H54 (cell line): Measurements from ENCODE around the gene RUFY3.
"Not testable (repeated sequence)": the region's sequence is repeated elsewhere in the genome, so short reads cannot be mapped to it uniquely, and the experiment has no call there.

Experiments
- DNase-seq: peaks from one replicate; pipeline ENCODE4 v3.0.0; 2011; ENCODE audit warnings: low spot score, mixed read lengths; ENCODE audit not compliant: insufficient read length
- FAIRE-seq: peaks from 3 replicates; lab custom pipeline; 2011; peaks lifted over from hg19 to GRCh38; lab: Jason Lieb, UNC
- POLR2A ChIP-seq: IDR thresholded peaks from 2 replicates; pipeline ENCODE4 v1.6.1; 2011; ENCODE audit warnings: low read depth, mild to moderate bottlenecking, low read length

Gene RUFY3, protein sequence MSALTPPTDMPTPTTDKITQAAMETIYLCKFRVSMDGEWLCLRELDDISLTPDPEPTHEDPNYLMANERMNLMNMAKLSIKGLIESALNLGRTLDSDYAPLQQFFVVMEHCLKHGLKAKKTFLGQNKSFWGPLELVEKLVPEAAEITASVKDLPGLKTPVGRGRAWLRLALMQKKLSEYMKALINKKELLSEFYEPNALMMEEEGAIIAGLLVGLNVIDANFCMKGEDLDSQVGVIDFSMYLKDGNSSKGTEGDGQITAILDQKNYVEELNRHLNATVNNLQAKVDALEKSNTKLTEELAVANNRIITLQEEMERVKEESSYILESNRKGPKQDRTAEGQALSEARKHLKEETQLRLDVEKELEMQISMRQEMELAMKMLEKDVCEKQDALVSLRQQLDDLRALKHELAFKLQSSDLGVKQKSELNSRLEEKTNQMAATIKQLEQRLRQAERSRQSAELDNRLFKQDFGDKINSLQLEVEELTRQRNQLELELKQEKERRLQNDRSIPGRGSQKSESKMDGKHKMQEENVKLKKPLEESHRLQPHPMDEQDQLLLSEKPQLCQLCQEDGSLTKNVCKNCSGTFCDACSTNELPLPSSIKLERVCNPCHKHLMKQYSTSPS

DNA sequence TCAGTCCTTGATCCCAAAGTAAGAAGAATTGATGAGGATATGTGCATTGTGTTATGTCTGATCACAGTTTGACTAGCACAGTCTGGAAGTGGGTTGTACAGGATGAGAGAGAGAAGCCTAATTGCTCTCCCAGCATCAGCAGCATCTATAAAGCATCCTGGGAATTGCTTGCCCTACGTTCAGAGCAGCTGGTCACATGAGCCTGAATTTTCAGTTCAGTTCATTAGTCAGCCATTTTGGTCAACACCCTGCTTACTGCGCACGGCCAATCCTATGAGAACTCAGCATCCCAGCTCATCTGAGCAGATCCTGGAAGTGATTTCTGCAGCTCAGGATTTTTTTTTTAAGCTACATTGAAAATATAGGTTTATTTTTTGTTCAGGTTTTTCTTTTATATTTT, at the start of gene RUFY3:
Gene RUFY3, plus strand, starts transcription at position 218 of the 400 bp plus-strand sequence. CDS start 610 bp downstream, outside the sequence.
- peak; percentile 42 for DNase-seq
- FAIRE-seq, result peak; percentile 95
- TF ChIP-seq POLR2A, result peak; percentile 40; the same call in 1 of the 2 replicates

- no peak for TF ChIP-seq POLR2A
- DNase-seq (no peak), FAIRE-seq (no peak)
These were observed 47.6 kb upstream of the RUFY3 start for GRCh38 chr4:70674191-70674590.

DNA sequence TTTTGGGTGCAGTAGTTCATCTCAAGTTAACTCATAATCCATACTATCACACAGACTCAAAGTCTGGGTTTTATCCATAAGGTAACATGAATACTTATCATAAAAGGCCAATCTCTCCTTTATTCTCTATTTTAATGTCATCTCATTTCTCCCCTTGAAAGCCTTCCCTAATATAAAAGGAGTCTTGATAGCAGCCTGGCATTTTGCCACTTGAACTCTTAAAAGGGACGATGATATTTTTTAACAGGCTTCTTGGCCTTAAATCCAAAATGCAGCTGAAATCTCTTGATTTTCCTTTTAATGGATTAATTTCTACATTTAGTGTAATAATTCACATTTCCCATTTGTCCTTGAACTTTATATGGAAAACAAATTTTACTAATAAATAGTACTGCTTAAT, 47.0 kb upstream of the RUFY3 start:
- DNase-seq (no peak), FAIRE-seq (no peak)
- no peak for TF ChIP-seq POLR2A

GRCh38 chr4:70676554-70677090, 45.1 kb upstream of the RUFY3 start:
- FAIRE-seq (no peak), DNase-seq (no peak)
- no peak for TF ChIP-seq POLR2A

DNA sequence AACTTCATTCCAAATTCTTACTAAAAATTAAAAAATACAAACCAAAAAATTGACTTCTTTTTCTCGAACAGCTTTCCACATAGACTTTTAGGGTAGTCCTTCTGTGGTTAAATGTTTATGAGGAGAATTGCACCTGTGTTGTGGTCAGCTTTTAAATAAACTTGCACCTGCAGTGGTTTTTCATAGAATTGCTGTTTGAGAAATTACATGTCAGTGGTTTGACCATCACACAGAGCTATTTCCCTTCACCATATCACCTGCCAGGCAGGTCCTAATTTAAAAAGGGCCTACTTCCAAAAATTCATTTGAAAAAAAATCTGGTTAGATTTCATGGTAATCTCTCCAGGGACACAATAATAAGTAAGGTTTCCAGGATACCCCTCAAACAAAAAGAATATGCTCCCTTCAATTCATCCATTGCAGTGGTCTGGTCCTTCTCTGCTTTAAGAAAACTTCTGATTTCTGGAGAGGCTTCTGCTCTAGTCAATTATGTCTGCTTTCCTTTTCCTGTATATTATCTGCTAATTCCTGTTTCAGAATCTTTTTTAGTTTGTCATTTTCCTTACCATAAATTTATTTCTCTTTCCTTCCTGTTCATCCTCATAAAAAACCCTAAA, 43.3 kb upstream of the RUFY3 start:
- DNase-seq (no peak), FAIRE-seq (no peak)
- TF ChIP-seq POLR2A, result no peak

DNA sequence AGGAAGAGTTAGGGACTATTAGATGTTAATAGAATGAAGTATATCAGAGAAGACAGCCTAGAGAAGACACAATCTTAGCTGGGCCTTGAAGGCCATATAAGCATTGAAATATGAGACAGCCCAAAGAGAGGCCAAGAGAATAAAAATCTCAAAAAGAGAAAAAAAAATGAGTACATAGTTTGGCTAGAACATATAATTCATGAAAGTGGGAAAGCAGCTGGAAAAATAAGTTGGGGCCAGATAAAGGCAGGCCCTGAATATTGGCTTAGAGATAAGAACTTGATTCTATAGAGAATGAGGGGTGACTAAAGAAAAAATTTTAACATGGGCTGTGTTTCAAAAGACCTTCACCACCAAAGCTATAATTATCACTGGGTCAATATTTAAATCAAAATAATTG, 40.8 kb upstream of the RUFY3 start:
- FAIRE-seq (no peak), DNase-seq (no peak)
- no peak for TF ChIP-seq POLR2A

DNA sequence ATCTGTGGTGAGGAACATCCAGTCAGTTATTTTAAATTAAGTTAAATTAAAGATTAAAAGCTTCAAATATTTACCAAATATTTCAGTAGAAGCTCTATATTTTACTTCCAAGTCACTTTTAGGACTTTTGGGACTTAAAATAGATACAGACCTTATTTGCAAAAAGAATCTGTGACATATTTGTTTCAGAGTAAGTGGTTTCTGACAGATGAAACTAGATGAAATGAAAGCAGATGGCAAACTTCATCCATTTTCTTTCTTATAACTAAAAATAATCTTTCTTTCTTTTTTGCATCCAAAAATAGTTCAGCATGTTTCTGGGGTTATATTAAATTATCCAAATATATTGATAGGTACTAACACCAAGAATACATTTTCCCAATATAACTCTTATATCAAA, 40.1 kb upstream of the RUFY3 start:
- no peak for TF ChIP-seq POLR2A
- DNase-seq (no peak), FAIRE-seq (no peak)

GRCh38 chr4:70682142-70682541, 39.6 kb upstream of the RUFY3 start:
- not testable (repeated sequence) for FAIRE-seq, DNase-seq

GRCh38 chr4:70687392-70687791, 34.4 kb upstream of the RUFY3 start:
- no peak for FAIRE-seq
- TF ChIP-seq POLR2A, result no peak
- no peak for DNase-seq

- FAIRE-seq (peak; percentile 91), DNase-seq (peak; percentile 57)
- peak; percentile 76 for TF ChIP-seq POLR2A
These were observed 33.7 kb upstream of the RUFY3 start, which contains the start of gene UTP3 for GRCh38 chr4:70687821-70688794. UTP3 (plus strand) TSS chr4:70688532; CDS start chr4:70688678, 146 bp downstream.

DNA sequence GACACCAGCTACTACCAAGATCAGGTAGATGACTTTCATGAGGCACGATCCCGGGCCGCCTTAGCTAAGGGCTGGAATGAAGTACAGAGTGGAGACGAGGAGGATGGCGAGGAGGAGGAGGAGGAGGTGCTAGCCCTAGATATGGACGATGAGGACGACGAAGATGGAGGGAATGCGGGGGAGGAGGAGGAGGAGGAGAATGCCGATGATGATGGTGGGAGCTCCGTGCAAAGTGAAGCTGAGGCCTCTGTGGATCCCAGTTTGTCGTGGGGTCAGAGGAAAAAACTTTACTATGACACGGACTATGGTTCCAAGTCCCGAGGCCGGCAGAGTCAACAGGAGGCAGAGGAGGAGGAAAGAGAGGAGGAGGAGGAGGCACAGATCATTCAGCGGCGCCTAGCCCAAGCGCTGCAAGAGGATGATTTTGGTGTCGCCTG, 33.0 kb upstream of the RUFY3 start:
- FAIRE-seq (no peak), DNase-seq (no peak)
- no peak for TF ChIP-seq POLR2A

GRCh38 chr4:70691661-70692060, 30.1 kb upstream of the RUFY3 start:
- no peak for TF ChIP-seq POLR2A
- DNase-seq (no peak), FAIRE-seq (no peak)

GRCh38 chr4:70694633-70695032, 27.1 kb upstream of the RUFY3 start:
- DNase-seq, FAIRE-seq: not testable (repeated sequence)

DNA sequence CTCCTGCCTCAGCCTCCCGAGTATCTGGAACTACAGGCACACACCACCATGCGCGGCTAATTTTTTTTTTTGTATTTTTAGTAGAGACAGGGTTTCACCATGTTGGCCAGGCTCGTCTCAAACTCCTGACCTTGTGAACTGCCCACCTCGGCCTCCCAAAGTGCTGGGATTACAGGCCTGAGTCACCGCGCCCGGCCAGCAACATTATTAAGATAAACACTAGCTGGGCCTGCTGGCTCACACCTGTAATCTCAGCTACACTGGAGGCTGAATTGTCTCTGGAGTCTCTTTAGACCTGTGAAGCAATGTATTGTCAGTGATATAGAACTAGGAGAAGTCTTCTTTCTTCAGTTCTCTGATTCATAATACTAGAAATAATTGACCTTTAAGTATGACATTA, 23.3 kb upstream of the RUFY3 start:
- FAIRE-seq, DNase-seq: not testable (repeated sequence)
